Measurements from ENCODE around the gene RYR2. TPM values are rescaled to one million over a fixed set of nuclear protein-coding genes. Genes with fewer than 3 reads are reported as not detected.

Gene RYR2
- total RNA-seq, 4 donors from 2014 or later: 0.23 to 4.6 (median 0.89) TPM

DNA sequence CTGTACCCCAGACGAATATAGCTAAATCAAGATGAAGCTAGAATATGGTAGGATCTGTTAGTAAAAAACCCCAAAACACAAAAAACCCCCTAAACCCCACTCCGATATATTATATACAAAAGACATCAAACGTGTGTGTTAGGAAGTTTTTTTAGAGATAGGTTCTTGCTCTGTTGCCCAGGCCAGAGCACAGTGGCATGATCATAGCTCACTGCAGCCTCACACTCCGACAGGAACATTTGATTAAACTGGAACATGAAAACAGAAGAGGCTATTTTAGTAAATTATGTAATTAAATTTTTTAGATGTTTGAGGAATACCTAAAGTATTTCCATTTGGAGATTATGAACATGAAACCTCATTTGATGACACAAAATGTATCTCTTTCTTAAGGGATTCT lies 8.2 kb upstream of the RYR2 start:
- H3K27ac ChIP-seq: no peak overlapping the region

DNA sequence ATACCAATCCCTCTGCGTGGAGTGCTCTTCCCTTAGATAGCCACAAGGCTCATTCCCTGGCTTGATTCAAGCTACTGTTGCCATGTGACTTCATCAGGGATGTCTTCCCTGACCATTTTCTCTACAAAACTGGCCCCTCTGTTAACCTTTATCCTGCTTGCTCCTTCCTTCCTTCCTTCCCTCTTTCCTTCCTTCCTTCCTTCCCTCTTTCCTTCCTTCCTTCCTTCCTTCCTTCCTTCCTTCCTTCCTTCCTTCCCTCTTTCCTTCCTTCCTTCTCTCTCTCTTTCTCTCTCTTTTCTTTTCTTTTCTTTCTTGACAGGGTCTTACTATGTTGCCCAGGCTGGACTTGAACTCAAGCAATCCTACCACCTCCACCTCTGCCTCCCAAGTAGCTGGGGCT lies 6.2 kb upstream of the RYR2 start:
- H3K9me3 ChIP-seq: no peaks in the 10 kb centered on the region
- WGBS, 2 donors: 83 to 92% methylated on average over 1 of the region's 1 CpG
- no peak overlapping the region for H3K27ac ChIP-seq
- intact Hi-C loops (cut with DNase I): no loop called here
- no peak for TF ChIP-seq CTCF (IDR thresholded peaks at IDR 0.05)
- no peak for TF ChIP-seq POLR2A (IDR thresholded peaks at IDR 0.05)
- no peaks in the 10 kb centered on the region for H3K36me3 ChIP-seq
- no peak overlapping the region for H3K4me3 ChIP-seq
- peaks cover 0 to 5% (median 0%) of the 10 kb centered on the region in 3 donors for H3K4me1 ChIP-seq
- H3K27me3 ChIP-seq: peaks cover 0 to 14% (median 0%) of the 10 kb centered on the region in 4 donors
- DNase-seq: no peak

More for the DNA sequence above, 8.2 kb upstream of the RYR2 start:
- Histone ChIP-seq H3K4me1 (peaks cover 0 to 5% (median 0%) of the 10 kb centered on the region in 3 donors), H3K4me3 (no peak overlapping the region), H3K36me3 (no peaks in the 10 kb centered on the region), H3K27me3 (no peaks in the 10 kb centered on the region), H3K9me3 (no peaks in the 10 kb centered on the region)
- TF ChIP-seq POLR2A (IDR thresholded peaks at IDR 0.05) (no peak), CTCF (IDR thresholded peaks at IDR 0.05) (no peak)
- WGBS, 2 donors: 54 to 72% methylated on average over 4 of the region's 4 CpGs
- intact Hi-C loops (cut with DNase I): no loop called here
- no peak for DNase-seq

DNA sequence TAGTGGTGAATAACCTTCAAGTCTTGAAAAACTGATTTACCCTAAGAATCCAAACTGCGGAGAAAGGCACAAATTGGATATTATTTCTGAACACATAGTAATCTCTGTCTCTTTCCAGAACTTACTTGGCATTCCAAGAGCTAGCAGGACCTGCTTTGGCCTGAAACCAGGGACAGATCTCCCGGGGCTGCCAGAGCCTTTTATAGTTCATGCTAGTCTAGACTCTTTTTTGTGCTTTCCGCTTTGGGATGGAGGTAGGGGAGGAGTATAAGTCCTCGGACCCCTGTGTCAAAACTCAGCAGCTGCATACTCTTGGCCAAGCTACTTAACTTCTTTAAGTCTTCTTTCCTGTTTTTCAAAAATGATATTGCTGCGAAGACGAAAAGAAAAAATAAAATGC lies 3.8 kb upstream of the RYR2 start:
- intact Hi-C loops (cut with DNase I): no loop called here
- Histone ChIP-seq H3K4me1 (peaks cover 2 to 18% (median 3%) of the 10 kb centered on the region in 3 donors), H3K36me3 (no peaks in the 10 kb centered on the region), H3K27me3 (peaks cover 0 to 39% (median 2%) of the 10 kb centered on the region in 4 donors), H3K27ac (no peak overlapping the region), H3K9me3 (no peaks in the 10 kb centered on the region), H3K4me3 (no peak overlapping the region)
- WGBS, 2 donors: 76 to 82% methylated on average over 6 of the region's 6 CpGs
- DNase-seq: no peak
- TF ChIP-seq CTCF (IDR thresholded peaks at IDR 0.05) (no peak), POLR2A (IDR thresholded peaks at IDR 0.05) (no peak)

GRCh38 chr1:237040823-237041222 lies 1.2 kb upstream of the RYR2 start:
- TF ChIP-seq CTCF (IDR thresholded peaks at IDR 0.05) (no peak), POLR2A (IDR thresholded peaks at IDR 0.05) (no peak)
- Histone ChIP-seq H3K27ac (no peak overlapping the region), H3K27me3 (peaks cover 0 to 61% (median 4%) of the 10 kb centered on the region in 4 donors), H3K9me3 (no peaks in the 10 kb centered on the region), H3K4me3 (no peak overlapping the region), H3K36me3 (no peaks in the 10 kb centered on the region), H3K4me1 (peaks cover 3 to 25% (median 3%) of the 10 kb centered on the region in 3 donors)
- intact Hi-C loops (cut with DNase I): no loop called here
- no peak for DNase-seq
- 67 to 73% methylated on average over 10 of the region's 10 CpGs for WGBS, 2 donors

DNA sequence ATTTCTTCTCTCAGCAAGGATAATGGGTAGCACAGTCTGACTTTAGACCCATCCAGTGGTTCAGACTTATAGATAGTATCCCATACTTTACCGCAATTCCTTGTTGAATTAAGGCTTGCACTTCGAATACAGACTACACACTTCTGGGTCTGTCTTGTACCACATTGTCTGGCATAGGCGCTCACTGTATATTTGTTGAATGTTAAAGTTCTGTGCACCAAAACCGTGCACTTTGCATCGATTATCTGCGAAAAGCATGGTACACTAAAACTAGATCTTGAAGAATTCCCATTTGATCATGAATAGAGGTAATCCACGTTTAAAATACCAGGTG lies 556 bp upstream of the RYR2 start:
- intact Hi-C loops (cut with DNase I): no loop called here
- peak overlapping the region; percentile 33 to 68 (median 46) for H3K4me3 ChIP-seq
- H3K36me3 ChIP-seq: no peaks in the 10 kb centered on the region
- peak overlapping the region in 1 of 4 donors; percentile 75 for H3K27ac ChIP-seq
- no peaks in the 10 kb centered on the region for H3K9me3 ChIP-seq
- WGBS, 2 donors: 15 to 25% methylated on average over 7 of the region's 7 CpGs
- no peak for TF ChIP-seq CTCF (IDR thresholded peaks at IDR 0.05)
- DNase-seq: no peak
- peaks cover 3 to 25% (median 3%) of the 10 kb centered on the region in 3 donors for H3K4me1 ChIP-seq
- peaks cover 0 to 67% (median 4%) of the 10 kb centered on the region in 4 donors for H3K27me3 ChIP-seq

All from esophagus squamous epithelium (tissue), 5 donors.